Smooth muscle cell (in vitro differentiated cells): ENCODE measurements around the gene PTPDC1. TPM values are rescaled to one million over a fixed set of nuclear protein-coding genes. Genes with fewer than 3 reads are reported as not detected.

Source experiments
- DNase-seq: peaks from one replicate; lab custom pipeline; 2025; ENCODE audit not compliant: unreplicated experiment; lab: John Stamatoyannopoulos, UW
- H2AFZ ChIP-seq: fragments of 200-600 bp; sonication (generic); 2 replicates; pipeline ENCODE4 v1.6.0; 2016; ENCODE audit warnings: antibody characterized with exemption, low read depth, mild to moderate bottlenecking
- H3F3A ChIP-seq: fragments of 200-600 bp; sonication (generic); 2 replicates; pipeline ENCODE4 v1.6.0; 2017; ENCODE audit warnings: antibody characterized with exemption, low read depth
- H3K27ac ChIP-seq: fragments of 200-600 bp; sonication (generic); 2 replicates; pipeline ENCODE4 v1.5.1; 2016; ENCODE audit warnings: low read depth, mild to moderate bottlenecking
- H3K27me3 ChIP-seq: fragments of 200-600 bp; sonication (generic); 2 replicates; pipeline ENCODE4 v1.6.1; 2016; ENCODE audit warnings: low read depth, mild to moderate bottlenecking
- H3K36me3 ChIP-seq: fragments of 200-600 bp; sonication (generic); 2 replicates; pipeline ENCODE4 v1.5.1; 2016; ENCODE audit warnings: low read depth
- H3K4me1 ChIP-seq: fragments of 200-600 bp; sonication (generic); 2 replicates; pipeline ENCODE4 v1.5.1; 2016; ENCODE audit warnings: low read depth
- H3K4me2 ChIP-seq: fragments of 200-600 bp; sonication (generic); 2 replicates; pipeline ENCODE4 v1.6.0; 2016; ENCODE audit warnings: mild to moderate bottlenecking
- H3K4me3 ChIP-seq: fragments of 200-600 bp; sonication (generic); 2 replicates; pipeline ENCODE4 v1.5.1; 2016; ENCODE audit warnings: mild to moderate bottlenecking
- H3K79me2 ChIP-seq: fragments of 200-600 bp; sonication (generic); 2 replicates; pipeline ENCODE4 v1.6.0; 2016; ENCODE audit warnings: low read depth, mild to moderate bottlenecking
- H3K9ac ChIP-seq: fragments of 200-600 bp; sonication (generic); 2 replicates; pipeline ENCODE4 v1.6.0; 2016; ENCODE audit warnings: low read depth
- H3K9me3 ChIP-seq: fragments of 200-600 bp; sonication (generic); replicated peaks from 2 replicates; pipeline ENCODE4 v1.5.1; 2016; ENCODE audit warnings: low read depth
- H4K20me1 ChIP-seq: fragments of 200-600 bp; sonication (generic); 2 replicates; pipeline ENCODE4 v1.6.0; 2016; ENCODE audit warnings: low read depth
- WGBS: methylation state at CpG from one replicate; pipeline ENCODE4 v1.1.7; 2016; ENCODE audit warnings: low lambda C conversion rate; 5-methylcytosine and 5-hydroxymethylcytosine counted together
- polyA plus RNA-seq: library from polyadenylated mRNA; unstranded; fragments of >200 nt; fragmentation: Nextera tagmentation; extraction: Ambion mirVana; gene quantifications from 2 replicates; pipeline ENCODE4 v1.2.1, GENCODE V29; 2016
- total RNA-seq: library from RNA; depleted of rRNA; stranded (reverse); fragments of >200 nt; gene quantifications from 2 replicates; pipeline ENCODE4 v1.2.3, GENCODE V29; 2014
- TF ChIP-seq, protein P1 (sequence below): fragments of 200-600 bp; sonication (generic); IDR thresholded peaks from 2 replicates; pipeline ENCODE4 v1.5.1; 2017; ENCODE audit warnings: borderline replicate concordance, mild to moderate bottlenecking, antibody characterized with exemption; ENCODE audit not compliant: insufficient read depth, poor library complexity, severe bottlenecking

The PTPDC1 gene
- total and polyA plus RNA-seq, 2 experiments from 2014 or later, result 11.0 to 19.6 TPM

DNA sequence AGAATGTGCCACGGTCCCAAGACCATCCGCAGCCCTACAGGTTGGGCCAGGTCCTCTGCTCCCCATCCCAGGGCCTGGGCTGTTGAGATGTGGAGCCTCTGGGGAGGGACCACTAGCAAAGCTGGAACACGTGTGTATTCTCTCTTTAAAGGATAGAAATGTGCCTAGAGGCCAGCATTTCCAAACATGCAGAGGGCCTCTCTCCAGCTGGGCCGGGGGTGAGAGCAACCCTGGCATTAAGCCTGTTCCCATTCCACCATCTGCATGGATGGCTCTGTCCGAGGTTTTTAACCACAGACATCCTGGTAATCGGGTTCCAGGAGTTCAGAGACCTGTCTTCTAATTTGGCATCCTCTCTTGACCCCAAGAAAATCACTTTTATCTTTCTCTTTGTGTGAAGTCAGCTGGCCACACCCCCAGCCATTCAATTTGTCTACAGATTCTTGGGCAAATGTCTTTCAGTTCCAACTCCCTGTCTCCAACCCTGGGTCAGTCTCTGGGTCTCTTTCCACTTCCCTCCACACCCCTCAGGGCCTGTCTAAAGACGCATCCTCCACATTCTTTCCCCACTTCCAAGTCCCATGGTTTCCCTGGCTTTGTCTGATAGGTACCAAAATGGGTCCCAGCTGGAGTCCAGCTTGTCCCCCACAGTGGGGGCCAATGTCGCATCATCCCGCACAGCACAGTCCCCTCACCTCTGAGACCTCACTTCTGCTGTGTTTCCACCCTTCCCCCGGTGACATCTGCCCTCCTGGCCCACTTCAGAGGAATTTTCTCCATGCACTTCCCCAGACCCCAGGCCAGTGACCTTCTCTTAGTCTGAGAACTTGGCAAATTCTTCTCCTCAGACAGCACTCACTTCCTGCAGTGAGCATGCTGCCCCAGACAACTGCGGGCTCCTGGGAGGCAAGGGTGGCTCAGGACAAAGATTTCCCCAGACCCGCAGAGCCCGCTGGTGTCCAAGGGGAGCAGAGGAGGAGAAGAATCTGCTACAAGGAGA, 56.8 kb downstream of the PTPDC1 start:
- H3K27me3 ChIP-seq, result no peaks in the 10 kb centered on the region
- H3K27ac ChIP-seq, result no peak overlapping the region
- no peaks in the 10 kb centered on the region for H4K20me1 ChIP-seq
- H3K36me3 ChIP-seq, result no peaks in the 10 kb centered on the region
- no peak overlapping the region for H2AFZ ChIP-seq
- H3K9ac ChIP-seq, result no peak overlapping the region
- no peak overlapping the region for H3K4me2 ChIP-seq
- no peak for DNase-seq
- TF ChIP-seq, protein P1, sequence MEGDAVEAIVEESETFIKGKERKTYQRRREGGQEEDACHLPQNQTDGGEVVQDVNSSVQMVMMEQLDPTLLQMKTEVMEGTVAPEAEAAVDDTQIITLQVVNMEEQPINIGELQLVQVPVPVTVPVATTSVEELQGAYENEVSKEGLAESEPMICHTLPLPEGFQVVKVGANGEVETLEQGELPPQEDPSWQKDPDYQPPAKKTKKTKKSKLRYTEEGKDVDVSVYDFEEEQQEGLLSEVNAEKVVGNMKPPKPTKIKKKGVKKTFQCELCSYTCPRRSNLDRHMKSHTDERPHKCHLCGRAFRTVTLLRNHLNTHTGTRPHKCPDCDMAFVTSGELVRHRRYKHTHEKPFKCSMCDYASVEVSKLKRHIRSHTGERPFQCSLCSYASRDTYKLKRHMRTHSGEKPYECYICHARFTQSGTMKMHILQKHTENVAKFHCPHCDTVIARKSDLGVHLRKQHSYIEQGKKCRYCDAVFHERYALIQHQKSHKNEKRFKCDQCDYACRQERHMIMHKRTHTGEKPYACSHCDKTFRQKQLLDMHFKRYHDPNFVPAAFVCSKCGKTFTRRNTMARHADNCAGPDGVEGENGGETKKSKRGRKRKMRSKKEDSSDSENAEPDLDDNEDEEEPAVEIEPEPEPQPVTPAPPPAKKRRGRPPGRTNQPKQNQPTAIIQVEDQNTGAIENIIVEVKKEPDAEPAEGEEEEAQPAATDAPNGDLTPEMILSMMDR, result no peak
- no peak overlapping the region for H3K4me3 ChIP-seq
- H3F3A ChIP-seq, result peaks cover 5% of the 10 kb centered on the region
- H3K79me2 ChIP-seq, result no peaks in the 10 kb centered on the region
- H3K9me3 ChIP-seq, result no peaks in the 10 kb centered on the region
- WGBS, result 90% methylated on average over 13 of the region's 13 CpGs
- peaks cover 8% of the 10 kb centered on the region for H3K4me1 ChIP-seq

DNA sequence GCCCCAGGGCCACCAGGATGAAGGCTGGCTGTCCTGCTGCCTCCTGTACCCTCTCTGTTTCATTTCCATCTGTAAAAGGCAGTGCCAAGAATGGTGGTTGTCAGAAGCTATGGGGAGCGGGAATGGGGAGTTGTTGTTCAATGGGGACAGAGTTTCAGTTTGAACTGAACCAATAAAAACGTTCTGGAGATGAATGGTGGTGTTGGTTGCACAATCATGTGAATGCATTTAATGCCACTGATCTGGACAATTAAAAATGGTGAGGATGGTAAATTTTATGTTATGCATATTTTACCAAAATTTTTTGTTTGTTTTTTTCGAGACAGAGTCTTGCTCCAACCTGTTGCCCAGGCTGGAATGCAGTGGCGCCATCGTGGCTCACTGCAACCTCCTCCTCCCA, 58.1 kb downstream of the PTPDC1 start:
- H3F3A ChIP-seq, result peaks cover 5% of the 10 kb centered on the region
- H3K4me2 ChIP-seq, result no peak overlapping the region
- DNase-seq, result no peak
- H3K27ac ChIP-seq, result no peak overlapping the region
- TF ChIP-seq, protein P1, result no peak
- H3K4me3 ChIP-seq, result no peak overlapping the region
- H3K27me3 ChIP-seq, result no peaks in the 10 kb centered on the region
- H3K36me3 ChIP-seq, result no peaks in the 10 kb centered on the region
- no peak overlapping the region for H3K9ac ChIP-seq
- H4K20me1 ChIP-seq, result no peaks in the 10 kb centered on the region
- H2AFZ ChIP-seq, result no peak overlapping the region
- H3K9me3 ChIP-seq, result no peaks in the 10 kb centered on the region
- H3K4me1 ChIP-seq, result peaks cover 8% of the 10 kb centered on the region
- no peaks in the 10 kb centered on the region for H3K79me2 ChIP-seq
- WGBS, result 95% methylated on average over 5 of the region's 5 CpGs

DNA sequence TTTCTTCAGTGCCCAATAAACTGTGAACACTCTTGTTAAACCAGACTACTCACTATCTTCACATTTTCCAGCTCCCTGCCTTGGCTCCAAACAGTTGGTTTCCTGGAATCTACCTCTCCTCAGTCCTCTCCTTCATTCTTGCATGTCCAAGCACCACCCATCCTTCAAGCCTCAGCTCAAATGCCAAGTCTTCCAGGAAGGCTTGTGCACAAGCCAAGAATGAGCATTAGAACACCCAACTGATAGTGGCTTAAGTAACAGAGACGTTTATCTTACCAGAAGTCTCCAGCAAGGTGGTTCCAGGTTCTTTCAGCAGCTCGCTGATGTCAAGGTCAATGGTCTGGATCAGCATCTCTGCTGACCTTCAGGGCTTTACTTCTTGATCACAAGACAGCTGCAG, 60.1 kb downstream of the PTPDC1 start:
- Histone ChIP-seq H2AFZ (no peak overlapping the region), H3K4me3 (no peak overlapping the region), H3K9ac (no peak overlapping the region), H3K79me2 (no peaks in the 10 kb centered on the region), H3K4me1 (peaks cover 8% of the 10 kb centered on the region), H3K36me3 (no peaks in the 10 kb centered on the region), H3K4me2 (no peak overlapping the region), H3K9me3 (no peaks in the 10 kb centered on the region), H3K27ac (no peak overlapping the region), H3F3A (peaks cover under 1% of the 10 kb centered on the region), H4K20me1 (no peaks in the 10 kb centered on the region), H3K27me3 (no peaks in the 10 kb centered on the region)
- no peak for DNase-seq
- TF ChIP-seq, protein P1, result no peak
- WGBS, result 78% methylated on average over 2 of the region's 2 CpGs
